RPMI7951 (cell line): Measurements from ENCODE around the gene SGK1. TPM values are rescaled to one million over a fixed set of nuclear protein-coding genes. Genes with fewer than 3 reads are reported as not detected.
"Not testable (repeated sequence)": the region's sequence is repeated elsewhere in the genome, so short reads cannot be mapped to it uniquely, and the experiment has no call there.

Experiments used
- DNase-seq: peaks from one replicate; pipeline ENCODE4 v3.0.0-alpha.2; 2012; ENCODE audit warnings: low read depth
- total RNA-seq: library from RNA; depleted of rRNA; stranded (reverse); fragments of >200 nt; shearing (Covaris generic); gene quantifications from 2 replicates; pipeline ENCODE4 v1.2.3, GENCODE V29; 2014

SGK1 gene
- total RNA-seq, 1 experiment from 2014 or later: 118 TPM

DNA sequence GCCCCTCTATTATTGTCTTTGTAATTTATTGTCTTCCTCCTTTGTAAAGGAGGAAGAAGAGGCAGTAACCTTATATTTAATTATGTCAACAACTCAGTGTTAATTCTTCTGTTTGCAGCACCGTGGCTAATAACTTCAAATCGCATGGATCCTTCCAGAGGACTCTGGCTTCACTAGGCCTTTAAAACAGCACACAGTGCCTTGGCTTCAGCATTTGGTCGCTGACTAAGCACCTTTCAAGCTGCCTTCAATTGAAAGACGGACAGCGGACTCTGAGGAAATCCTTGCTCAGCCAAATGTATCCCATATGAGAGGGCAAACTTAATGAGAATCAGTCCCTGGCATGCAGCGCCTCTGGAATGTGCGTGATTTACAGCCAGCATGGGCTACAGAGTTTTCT lies 64.2 kb downstream of the SGK1 start:
- peak; percentile 75 for DNase-seq

DNA sequence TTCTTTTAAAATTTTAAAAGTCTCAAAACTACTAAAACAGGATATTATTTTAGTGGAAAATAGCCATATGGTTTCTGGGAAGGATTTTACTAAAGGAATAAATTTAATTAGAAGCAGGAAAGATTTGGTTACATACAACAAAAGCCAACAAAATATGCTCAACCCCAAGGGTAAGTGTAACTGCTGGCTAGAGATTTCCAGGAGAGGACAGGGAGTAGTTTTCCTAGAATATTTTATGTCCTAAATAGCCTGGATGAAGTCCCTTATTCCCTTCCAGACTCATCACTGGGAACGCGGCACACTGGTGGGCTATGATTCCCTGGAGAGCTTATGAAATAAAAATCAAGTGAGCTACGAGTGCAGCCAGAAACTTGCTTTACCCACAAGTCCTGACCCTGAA lies 66.6 kb downstream of the SGK1 start:
- DNase-seq: no peak

DNA sequence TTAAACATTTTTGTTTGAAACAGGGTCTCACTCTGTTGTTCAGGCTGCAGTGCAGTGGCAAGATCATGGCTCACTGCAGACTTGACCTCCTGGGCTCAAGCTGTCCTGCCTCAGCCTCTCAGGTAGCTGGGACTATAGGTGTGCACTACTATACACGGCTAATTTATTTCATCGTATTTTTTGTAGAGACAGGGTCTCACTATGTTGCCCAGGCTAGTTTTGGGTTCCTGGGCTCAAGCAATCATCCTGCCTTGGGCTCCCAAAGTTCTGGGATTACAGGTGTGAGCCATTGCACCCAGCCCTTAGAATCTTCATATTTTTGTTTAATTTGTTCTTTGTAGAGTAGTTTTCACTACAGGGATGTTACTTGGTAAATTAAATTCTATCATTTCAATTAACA lies 67.1 kb downstream of the SGK1 start:
- DNase-seq: no peak

DNA sequence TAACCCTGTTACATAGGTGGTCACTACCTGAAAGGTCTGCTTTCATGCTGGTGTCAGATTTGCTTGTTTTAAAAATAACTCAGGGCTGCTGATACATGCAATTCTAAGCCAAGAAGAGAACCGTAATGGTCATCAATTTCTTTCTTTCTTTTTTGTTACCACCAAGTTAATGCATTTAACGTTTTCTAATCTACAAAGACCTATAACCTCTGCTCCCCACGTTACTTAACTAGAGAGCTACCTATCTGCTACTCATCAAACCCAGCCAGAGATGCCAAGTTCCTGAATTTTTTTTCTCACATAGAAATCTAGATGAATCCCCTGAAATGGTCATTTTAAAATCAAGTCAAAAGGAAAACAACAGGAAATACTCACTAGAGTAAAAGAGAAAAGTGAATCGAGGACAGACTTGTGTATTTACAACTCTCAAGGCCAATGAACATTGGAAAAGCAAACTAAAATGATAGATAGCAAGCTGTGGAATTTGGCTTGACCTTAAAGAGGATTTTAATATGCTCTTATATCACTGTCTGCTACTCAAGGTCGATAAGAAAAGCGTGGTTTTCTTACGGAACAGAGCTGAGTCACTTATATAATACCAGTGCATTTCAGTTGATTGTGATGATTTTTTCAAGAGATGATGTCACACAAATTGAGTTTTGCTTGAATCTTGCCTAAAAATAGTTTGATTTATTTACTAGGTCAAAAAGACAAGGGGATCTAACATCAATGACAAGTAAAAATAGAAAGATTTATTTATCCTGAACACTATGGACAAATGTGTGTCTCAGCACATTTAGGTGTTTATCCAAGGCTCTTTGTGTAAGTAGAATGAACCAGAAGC lies 67.9 kb downstream of the SGK1 start:
- DNase-seq: peak; percentile 29

DNA sequence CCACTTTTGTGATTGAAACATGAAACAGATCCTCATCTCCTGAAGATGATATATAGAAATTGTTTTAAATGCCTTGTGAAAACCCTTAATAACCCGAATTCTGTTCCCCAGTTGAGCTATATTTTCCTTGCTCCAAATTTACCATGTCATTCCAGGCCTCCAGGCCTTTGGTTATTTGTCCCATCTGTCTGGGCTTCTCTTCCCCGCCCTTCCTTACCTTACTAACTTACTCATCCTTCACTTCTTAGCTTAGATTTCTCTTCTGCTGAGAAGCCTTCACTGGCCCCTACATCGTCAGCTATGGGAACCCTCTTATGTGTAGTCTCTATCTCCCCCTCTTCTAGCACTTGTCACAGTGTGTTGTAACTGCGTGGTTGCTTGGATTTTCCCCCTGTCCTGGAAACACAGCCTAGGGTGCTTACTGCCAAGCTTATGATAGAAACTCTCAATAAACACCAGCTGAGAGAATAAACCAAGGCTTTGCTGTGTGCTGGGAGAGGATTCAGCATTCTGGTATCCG lies 68.6 kb downstream of the SGK1 start:
- DNase-seq: no peak

DNA sequence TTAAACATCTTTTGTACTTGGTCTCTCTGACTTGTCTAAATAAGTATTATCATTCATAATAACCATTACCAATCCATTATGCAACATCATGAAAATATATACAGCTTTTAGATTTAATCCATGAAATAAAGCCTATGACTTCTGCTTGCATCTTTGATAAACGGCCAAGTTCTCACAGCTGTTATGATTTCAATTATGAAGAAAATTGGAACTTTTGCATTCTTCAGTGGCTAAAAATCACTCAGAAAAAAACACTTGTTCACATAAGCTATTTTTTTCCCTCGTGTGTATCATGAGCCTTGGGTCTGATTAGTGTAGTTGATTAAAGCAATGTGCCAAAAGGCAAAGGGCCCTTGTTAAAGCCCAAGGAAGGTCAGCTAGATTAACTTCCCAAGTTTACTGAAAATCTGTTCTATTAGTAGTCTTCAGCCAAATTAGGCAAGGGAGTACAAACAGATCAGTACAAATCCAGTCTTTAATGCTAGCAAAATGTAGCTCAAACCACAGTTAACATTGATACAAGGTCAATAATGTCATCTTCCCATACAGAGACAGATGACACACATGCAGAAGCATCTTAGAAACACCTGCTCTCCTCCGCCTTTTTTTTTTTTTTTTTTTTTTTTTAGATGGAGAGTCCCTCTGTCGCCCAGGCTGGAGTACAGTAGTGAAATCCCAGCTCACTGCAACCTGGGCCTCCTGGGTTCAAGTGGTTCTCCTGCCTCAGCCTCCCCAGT lies 69.9 kb downstream of the SGK1 start:
- DNase-seq: no peak

DNA sequence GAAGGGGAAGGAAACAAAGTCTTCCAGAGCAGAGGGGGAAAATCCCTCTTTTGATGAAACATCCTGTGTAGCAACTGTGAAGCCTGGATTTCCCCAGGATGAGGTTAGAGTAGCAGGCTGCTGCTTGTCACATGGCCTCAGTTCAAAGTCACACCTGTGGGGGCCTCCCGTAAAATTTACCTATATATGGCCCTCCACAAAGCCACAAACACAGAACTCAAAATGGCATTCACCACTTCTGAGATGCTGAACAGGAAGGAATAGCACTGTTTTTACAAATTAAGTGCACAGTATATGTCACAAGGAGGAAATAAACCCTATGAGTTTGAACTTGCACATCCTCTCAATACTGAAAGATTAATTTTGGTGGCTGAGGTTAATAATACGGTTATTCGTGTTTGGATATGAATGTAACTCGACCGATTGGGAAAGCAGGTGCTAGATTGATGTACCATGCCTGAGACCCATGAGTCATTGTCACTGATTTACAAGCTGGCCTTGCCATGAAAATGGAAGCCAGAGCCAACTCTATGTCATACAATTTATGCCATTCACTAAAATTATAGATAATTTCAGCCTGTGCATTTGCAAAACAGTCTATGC lies 70.6 kb downstream of the SGK1 start:
- DNase-seq: no peak

DNA sequence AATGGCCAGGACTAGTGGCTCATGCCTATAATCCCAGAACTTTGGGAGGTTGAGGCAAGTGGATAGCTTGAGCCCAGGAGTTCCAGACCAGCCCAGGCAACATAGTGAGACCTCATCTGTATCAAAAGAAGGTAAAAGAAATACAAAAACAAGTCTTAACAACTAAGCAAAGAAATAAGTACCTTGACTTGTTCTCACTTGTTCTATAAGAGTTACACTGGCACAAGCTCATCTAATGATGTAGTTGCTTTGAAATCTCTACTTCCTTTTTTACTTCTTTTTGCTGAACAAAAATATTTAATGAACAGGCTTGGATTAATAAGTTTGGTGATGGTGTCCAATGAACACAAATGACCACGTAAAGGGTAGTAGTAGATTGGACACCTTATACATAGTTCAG lies 72.2 kb downstream of the SGK1 start:
- DNase-seq: no peak

DNA sequence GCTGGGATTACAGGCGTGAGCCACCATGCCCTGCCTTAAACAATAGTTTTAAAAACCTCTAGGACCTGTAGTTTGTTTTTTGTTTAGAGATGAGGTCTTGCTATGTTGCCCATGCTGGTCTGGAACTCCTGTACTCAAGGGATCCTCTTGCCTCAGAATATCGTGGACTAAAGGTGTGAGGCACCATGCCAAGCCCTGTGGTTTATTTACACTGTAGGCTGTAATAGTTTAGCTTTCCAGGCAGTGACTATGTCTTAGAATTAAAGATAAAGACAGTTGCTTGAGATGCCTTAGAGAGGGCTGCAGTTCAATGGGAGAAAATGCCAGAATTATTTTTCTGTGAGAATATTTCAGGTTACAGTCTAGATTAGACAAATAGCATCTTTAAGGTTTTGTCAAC lies 72.9 kb downstream of the SGK1 start:
- peak; percentile 41 for DNase-seq

DNA sequence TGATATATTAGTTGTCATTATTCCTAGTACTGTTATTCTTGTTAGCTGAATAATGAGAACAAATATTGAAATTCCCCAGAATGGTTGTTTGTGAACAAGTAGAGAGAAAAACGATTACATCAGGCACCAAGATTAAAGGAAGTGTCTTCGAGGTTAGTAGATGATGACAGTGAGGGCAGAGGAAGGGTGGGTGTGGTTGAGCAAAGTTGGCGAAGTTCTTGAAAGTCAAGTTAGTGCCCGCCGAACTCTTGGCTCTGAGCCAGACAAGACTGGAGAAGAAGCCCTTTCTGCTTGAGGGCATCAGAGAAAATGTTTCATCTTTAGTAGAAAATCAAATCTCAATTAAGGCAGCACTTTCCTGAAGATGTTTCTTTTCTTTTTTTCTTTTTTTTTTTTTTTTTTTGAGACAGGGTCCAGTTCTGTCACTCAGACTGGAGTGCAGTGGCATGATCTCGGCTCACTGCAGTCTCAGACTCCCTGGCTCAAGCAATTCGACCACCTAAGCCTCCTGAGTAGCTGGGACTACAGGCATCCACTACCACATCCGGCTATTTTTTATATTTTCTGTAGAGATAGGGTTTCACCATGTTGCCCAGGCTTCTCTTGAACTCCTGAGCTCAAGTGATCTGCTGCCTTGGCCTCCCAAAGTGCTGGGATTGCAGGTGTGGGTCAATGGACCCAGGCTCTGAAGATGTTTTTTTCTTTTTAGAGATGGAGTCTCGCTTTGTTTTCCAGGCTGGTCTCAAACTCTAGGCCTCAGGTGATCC lies 77.1 kb downstream of the SGK1 start:
- DNase-seq: no peak

DNA sequence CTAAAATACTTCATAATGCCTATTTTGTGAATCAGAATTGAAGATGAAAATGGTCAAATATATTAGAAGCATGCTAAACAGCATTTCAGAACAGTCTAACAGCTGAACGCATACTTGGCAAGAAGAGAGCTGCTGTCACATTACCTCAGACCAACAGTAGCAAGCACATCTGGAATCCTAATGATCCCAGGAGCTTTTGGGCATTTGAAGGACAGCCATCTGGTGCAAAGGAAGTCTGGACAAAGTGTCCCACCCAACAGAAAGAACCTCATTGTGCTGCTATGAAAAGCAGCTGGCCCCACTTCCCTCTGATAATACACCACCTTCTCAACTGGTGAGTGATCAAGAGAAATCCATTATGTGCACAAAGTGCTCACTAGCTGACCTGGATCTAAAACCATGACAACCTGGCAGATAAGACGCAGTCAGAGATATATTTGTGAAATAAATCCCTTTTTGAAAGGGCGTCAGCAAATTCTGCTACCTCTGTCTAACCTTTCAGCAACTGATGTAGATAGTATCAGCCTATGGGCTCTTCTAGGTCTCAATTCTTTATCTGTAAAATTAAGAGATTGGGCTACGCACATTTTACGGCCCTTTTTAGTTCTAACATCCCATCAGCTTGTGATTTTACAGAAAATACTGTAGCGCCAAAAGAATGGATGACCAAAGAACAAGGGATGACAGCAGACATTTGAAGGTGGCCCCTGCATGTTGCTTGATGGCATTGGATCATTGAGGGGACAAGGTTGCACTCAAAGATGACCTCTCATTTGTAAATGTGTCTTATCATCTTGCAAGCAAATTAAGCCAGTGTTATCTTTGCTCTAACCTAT lies 78.7 kb downstream of the SGK1 start:
- DNase-seq: no peak

DNA sequence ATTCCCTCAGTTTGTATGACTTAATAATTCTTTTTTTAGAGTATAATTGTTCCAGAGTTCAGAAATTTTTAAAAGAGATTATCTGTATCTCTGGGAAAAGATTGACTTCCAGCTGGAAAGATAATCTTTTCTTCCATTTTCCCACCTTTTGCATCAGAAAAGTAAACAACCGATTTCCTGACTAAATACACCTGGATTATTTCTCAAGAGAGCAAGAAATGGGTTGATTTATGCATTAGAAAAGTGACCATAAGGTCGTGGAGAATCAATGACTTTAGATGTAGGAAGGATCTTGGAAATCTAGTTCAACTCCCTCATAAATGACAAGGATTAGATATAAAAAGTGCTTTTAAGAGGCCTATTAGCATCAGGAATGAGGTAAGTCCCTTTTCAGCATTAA lies 79.9 kb downstream of the SGK1 start:
- DNase-seq: no peak

DNA sequence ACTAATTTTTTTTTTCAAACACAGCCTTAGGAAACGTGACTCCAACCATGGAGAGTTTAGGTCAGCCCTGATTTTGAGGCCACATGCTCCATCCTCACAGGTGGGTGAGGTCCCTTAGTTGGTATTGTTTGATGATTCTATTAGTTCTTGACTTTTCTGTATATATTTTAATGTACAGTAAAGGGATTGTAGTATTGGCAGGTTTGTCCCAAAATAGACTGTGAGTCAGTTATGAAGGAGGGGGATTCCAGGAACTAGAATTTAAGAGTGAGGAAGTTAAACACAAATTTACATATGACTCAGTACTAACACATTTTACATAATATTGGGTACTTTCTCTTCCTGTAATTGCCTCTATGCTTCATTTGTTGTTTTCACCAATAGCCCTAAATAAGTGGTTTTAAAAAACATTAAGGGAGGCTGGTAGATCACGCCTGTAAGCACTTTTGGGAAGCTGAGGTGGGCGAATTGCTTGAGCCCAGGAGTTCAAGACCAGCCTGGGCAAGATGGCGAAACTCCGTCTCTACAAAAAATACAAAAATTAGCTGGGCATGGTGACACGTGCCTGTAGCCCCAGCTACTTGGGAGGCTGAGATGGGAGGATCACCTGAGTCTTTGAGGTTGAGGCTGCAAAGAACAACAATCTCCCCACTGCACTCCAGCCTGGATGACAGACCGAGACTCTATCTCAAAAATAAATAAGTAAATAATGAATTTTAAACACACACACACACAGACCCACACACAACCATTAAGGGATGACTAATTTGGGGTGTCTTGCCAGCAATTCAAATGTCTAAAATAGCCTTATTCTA lies 81.8 kb downstream of the SGK1 start:
- peak; percentile 71 for DNase-seq

DNA sequence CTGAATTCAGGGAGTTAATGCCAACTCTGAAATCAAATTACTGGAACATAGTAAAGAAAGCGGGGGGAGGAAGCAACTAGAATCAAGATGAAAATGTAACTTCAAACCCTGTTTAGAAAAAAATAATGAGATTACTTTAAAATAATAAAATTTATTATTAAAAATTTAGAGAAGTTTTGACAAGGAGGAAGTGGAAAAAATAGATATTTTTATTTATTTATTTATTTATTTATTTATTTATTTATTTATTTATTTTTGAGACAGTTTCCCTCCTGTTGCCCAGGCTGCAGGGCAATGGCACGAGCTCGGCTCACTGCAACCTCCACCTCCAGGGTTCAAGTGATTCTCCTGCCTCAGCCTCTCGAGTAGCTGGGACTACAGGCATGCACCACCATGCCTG lies 82.6 kb downstream of the SGK1 start:
- DNase-seq: not testable (repeated sequence)

DNA sequence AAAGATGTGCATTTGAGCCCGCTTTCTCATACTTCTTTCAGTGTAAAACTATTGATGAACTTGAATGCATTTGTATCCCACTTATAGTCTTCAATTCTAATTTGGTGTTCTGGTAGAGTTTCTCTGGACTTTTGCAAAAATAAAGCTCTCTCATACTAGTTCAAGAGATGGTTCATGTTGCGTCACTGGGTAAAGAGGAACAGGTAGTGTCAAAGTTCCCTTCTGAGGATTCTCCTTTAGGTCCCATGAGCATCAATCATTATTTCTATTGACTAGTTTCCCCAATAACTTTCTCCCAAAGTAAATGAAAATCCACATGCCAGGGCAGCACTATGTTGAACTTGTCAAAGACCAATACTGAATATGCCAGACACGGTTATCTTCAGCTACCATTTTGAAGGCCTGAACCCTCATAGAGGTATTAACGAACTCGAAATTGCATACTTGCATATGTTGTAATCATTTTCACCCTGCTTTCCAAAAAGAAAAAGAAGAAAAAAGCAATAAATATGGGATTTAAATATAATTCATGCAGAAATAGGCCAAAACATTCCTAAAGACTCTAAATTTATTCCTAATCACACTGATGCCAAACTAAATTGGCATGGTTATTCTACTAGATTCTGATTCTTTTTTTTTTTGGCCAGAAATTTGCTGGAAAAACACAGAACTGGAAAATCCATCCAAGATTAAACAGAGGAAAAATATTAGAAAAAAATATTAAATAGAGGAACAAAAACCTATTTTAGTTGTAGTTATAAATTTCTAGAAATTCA lies 84.5 kb downstream of the SGK1 start:
- DNase-seq: no peak

DNA sequence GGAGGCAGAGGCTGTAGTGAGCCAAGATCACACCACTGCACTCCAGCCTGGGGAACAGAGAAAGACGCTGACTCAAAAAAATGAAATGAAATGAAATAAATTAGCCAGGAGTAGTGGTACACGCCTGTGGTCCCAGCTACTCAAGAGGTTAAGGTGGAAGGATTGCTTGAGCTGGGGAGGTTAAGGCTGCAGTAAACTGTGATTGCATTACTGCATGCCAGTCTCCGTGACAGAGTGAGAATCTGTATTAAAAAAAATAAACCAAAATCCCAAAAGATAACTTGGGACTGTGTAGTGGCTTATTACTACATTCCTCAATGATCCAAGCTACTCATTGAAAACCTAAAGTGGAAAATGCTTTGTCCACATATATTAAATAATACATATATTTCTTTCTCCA lies 87.0 kb downstream of the SGK1 start:
- no peak for DNase-seq

DNA sequence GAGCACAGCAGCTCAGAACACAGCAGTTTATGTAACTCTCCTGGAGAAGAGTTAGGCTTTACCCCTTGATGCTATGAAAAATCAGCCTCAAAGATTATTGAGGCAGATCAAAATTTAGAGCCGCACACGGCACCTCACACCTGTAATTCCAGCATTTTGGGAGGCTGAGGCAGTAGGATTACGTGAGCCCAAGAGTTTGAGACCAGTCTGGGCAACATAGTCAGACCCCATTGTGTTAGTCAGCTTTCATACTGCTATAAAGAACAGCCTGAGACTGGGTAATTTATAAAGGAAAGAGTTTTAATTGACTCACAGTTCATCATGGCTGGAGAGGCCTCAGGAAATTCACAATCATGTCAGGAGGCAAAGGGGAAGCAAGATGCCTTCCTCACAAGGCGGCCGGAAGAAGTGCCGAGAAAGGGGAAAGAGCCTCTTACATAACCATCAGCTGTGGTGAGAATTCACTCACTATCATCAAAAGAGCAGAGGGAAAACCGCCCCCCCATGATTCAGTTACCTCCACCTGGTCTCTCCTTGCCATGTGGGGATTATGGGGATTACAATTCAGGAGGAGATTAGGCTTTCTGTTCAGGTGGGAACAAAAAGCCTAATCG lies 87.7 kb downstream of the SGK1 start:
- DNase-seq: no peak

DNA sequence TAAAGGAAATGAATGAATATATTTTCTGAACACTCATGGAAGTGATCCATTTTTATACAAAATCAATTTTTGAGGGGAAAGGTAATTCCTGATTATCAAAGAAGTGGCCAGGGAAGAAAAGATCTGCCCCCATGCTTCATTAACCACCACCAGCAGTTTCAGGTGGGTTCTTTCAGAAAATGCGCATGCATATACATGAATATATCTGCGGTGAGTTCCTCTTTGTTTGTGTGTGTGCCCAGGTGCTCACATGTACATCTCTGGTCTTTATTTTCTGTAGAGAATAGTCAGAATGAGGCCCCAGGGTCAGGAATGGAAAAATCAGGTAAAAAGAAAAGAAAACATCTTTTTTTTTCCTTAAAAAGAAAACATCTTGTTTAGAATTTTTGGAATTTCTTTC lies 88.4 kb downstream of the SGK1 start:
- no peak for DNase-seq
